Stimulated activated CD8-positive, alpha-beta memory T cell treated with anti-CD3 and anti-CD28 coated beads, Interleukin-4, amount 100 ng/mL, for 1 hour (primary cell): Measurements from ENCODE around the gene PDE11A.

Experiments used
- DNase-seq, 2 donors: peaks; one replicate each; pipeline ENCODE4 v3.0.0-alpha.2; 2020; ENCODE audit warnings: low read depth in 2 of 2, low spot score in 1 of 2

The PDE11A gene

GRCh38 chr2:177582000-177582399 is 490.6 kb downstream of the PDE11A start:
- DNase-seq = no peak

DNA sequence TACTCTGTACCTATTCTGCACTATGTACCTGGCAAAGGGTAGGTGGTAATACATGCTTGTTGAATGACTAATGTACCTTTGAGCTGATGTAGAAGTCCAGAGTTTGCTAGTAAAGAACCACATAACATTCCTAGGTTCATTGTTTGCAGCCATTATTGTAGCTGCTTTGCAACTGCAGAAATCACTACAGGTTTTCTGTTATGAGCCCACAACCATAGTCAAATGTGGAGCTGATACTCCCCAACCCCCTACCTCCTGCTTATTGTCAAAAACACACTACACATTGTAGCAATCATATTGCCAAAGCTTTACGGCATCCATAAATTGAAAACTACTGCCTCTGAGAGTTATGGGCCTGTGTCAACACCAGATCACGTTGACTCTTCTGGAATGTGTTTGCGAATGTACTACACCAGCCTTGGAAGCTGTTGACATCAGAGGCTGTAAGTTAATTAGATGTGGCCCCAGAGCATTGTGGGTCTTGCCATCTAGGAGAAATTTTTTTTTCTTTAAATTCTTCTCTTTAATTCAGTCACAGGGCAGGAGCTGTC is 493.0 kb downstream of the PDE11A start:
- DNase-seq = no peak

- no peak for DNase-seq
These were observed 494.1 kb downstream of the PDE11A start for GRCh38 chr2:177578454-177578853.

GRCh38 chr2:177577075-177577474 is 495.5 kb downstream of the PDE11A start:
- DNase-seq = no peak

- DNase-seq = no peak
These were observed 497.2 kb downstream of the PDE11A start for GRCh38 chr2:177575358-177575757.

DNA sequence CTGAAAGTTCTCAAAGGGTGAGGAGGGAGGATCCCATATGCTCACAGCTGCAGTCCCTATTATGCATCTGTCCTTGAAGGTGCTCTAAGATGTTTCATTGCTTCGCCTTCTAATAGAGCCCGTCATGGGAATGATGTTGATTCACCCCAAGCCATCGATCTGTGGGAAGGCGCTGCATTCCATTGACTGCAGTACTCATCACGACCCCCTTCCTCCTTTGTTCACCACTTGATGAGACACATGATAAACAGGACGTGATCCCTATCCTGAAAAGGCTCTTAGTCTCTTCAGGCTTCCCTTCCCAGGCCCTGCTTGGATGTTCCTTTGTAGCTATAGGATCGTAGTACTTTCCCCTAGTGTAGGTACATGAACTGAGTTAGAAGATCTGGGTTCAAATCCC is 498.2 kb downstream of the PDE11A start:
- DNase-seq = no peak
